ENCODE data around the gene HSP90AA1.
A peak's percentile ranks its signal among the peaks of the same experiment; 100 is the strongest.
"Not testable (repeated sequence)": the region's sequence is repeated elsewhere in the genome, so short reads cannot be mapped to it uniquely, and the experiment has no call there.

HSP90AA1 gene

GRCh38 chr14:102079700-102079979, 7.2 kb downstream of the HSP90AA1 start:
- DNase-seq (ENCODE audit: low read depth): no peak
- TF ChIP-seq, protein P1, sequence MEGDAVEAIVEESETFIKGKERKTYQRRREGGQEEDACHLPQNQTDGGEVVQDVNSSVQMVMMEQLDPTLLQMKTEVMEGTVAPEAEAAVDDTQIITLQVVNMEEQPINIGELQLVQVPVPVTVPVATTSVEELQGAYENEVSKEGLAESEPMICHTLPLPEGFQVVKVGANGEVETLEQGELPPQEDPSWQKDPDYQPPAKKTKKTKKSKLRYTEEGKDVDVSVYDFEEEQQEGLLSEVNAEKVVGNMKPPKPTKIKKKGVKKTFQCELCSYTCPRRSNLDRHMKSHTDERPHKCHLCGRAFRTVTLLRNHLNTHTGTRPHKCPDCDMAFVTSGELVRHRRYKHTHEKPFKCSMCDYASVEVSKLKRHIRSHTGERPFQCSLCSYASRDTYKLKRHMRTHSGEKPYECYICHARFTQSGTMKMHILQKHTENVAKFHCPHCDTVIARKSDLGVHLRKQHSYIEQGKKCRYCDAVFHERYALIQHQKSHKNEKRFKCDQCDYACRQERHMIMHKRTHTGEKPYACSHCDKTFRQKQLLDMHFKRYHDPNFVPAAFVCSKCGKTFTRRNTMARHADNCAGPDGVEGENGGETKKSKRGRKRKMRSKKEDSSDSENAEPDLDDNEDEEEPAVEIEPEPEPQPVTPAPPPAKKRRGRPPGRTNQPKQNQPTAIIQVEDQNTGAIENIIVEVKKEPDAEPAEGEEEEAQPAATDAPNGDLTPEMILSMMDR (conservative IDR thresholded peaks at IDR 0.05; ENCODE audit: control insufficient read depth, insufficient read depth, low read depth, low read length): no peak
- H3K4me3 ChIP-seq (ENCODE audit: control insufficient read depth, low read depth, low read length): no peak overlapping the region

DNA sequence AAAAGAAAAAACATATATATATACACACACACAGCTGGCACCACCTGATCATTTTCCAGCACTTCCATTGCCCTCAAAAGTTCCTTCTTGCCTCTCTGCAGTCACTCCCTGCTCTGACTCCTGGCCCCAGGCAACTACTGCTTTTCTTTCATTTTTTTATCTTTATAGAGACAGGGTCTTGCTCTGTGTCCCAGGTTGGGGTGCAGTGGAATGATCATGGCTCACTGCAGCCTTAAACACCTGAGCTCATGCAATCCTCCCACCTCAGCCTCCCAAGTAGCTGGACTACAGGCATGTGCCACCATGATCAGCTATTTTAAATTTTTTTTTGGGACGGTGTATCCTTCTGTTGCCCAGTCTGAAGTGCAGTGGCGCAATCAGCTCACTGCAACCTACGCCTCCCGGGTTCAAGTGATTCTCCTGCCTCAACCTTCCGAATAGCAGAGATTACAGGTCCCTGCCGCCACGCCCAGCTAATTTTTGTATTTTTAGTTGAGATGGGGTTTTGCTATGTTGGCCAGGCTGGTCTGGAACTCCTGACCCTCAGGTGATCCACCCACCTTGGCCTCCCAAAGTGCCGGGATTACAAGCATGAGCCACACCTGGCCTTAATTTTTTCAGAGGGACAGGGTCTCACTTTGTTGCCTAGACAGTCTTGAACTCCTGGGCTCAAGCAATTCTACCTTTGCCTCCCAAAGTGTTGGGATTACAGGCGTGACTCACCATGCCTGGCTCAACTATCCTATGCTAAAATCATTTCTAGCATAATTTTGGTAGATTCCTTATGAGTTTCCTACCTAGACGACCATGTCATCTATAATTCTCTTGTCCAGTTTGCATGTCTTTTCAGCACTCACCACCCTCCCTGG, 7.8 kb downstream of the HSP90AA1 start:
- H3K4me3 ChIP-seq (ENCODE audit: control insufficient read depth, low read depth, low read length): no peak overlapping the region
- DNase-seq (ENCODE audit: low read depth): no peak
- TF ChIP-seq, protein P1 (conservative IDR thresholded peaks at IDR 0.05; ENCODE audit: control insufficient read depth, insufficient read depth, low read depth, low read length): no peak

GRCh38 chr14:102078361-102078791, 8.5 kb downstream of the HSP90AA1 start:
- DNase-seq (ENCODE audit: low read depth); H3K4me3 ChIP-seq (ENCODE audit: control insufficient read depth, low read depth, low read length): not testable (repeated sequence)

- H3K4me3 ChIP-seq (ENCODE audit: control insufficient read depth, low read depth, low read length): no peak overlapping the region
- no peak for DNase-seq (ENCODE audit: low read depth)
- TF ChIP-seq, protein P1 (conservative IDR thresholded peaks at IDR 0.05; ENCODE audit: control insufficient read depth, insufficient read depth, low read depth, low read length): no peak
Observed at GRCh38 chr14:102077382-102077709, 9.5 kb downstream of the HSP90AA1 start.

GRCh38 chr14:102075155-102075554, 11.7 kb downstream of the HSP90AA1 start:
- DNase-seq (ENCODE audit: low read depth): no peak
- no peak overlapping the region for H3K4me3 ChIP-seq (ENCODE audit: control insufficient read depth, low read depth, low read length)
- TF ChIP-seq, protein P1 (conservative IDR thresholded peaks at IDR 0.05; ENCODE audit: control insufficient read depth, insufficient read depth, low read depth, low read length): no peak

- DNase-seq (ENCODE audit: low read depth): no peak
- TF ChIP-seq, protein P1 (conservative IDR thresholded peaks at IDR 0.05; ENCODE audit: control insufficient read depth, insufficient read depth, low read depth, low read length): no peak
- H3K4me3 ChIP-seq (ENCODE audit: control insufficient read depth, low read depth, low read length): no peak overlapping the region
Observed at GRCh38 chr14:102074415-102074964, 12.4 kb downstream of the HSP90AA1 start.

- H3K4me3 ChIP-seq (ENCODE audit: control insufficient read depth, low read depth, low read length): no peak overlapping the region
- TF ChIP-seq, protein P1 (conservative IDR thresholded peaks at IDR 0.05; ENCODE audit: control insufficient read depth, insufficient read depth, low read depth, low read length): no peak
- DNase-seq (ENCODE audit: low read depth): peak; percentile 30
Observed at GRCh38 chr14:102071283-102071998, 15.4 kb downstream of the HSP90AA1 start.
